Panc1 (cell line): ENCODE results near the gene ADGRE1. TPM values are rescaled to one million over a fixed set of nuclear protein-coding genes. Genes with fewer than 3 reads are reported as not detected.

Experiments used
- ATAC-seq: fragments of 200-7000 bp; cut with Tn5 transposase; 2 replicates; pipeline ENCODE4 v1.9.1; 2020; ENCODE audit warnings: mild to moderate bottlenecking, moderate library complexity
- BruUV-seq: library from RNA; stranded (reverse); fragments of 400-500 nt; replicated peaks from 2 replicates; lab custom pipeline; 2021; lab: Mats Ljungman, UMichigan
- CTCF ChIA-PET: fragments of 300-600 bp; sonication (Branson Sonifier 250); formaldehyde crosslinking; loops from one replicate; lab custom pipeline; 2022; ENCODE audit warnings: antibody characterized with exemption; lab: Charles Lee
- POLR2A ChIA-PET: fragments of 300-600 bp; sonication (Branson Sonifier 250); formaldehyde crosslinking; loops from one replicate; lab custom pipeline; 2022; ENCODE audit warnings: antibody characterized with exemption; lab: Charles Lee
- DNase-seq: peaks from one replicate; pipeline ENCODE4 v3.0.0-alpha.2; 2010; ENCODE audit warnings: low read depth, low spot score
- H3K27ac ChIP-seq: 2 replicates; pipeline ENCODE4 v1.5.1; 2011; ENCODE audit warnings: mild to moderate bottlenecking, low read length, inconsistent platforms
- H3K27me3 ChIP-seq: fragments of 200-500 bp; sonication (Bioruptor generic); 2 replicates; pipeline ENCODE4 v1.6.0; 2014; ENCODE audit warnings: low read length, inconsistent platforms; ENCODE audit not compliant: control insufficient read depth, insufficient read depth
- H3K36me3 ChIP-seq: fragments of 200-500 bp; sonication (Bioruptor generic); 2 replicates; pipeline ENCODE4 v1.5.1; 2014; ENCODE audit warnings: inconsistent platforms, mild to moderate bottlenecking, low read length, moderate library complexity; ENCODE audit not compliant: control insufficient read depth, insufficient read depth
- H3K4me1 ChIP-seq: 2 replicates; pipeline ENCODE4 v1.5.1; 2011; ENCODE audit warnings: inconsistent platforms, mild to moderate bottlenecking, low read length, moderate library complexity; ENCODE audit not compliant: control insufficient read depth, insufficient read depth
- H3K4me3 ChIP-seq, 2 experiments: 2 replicates each; pipeline ENCODE4 v1.5.1; 2011 to 2012; ENCODE audit warnings: low read depth in 2 of 2, low read length in 2 of 2, mild to moderate bottlenecking in 2 of 2, inconsistent platforms in 1 of 2, moderate library complexity in 1 of 2
- H3K9me3 ChIP-seq: fragments of 200-500 bp; sonication (Bioruptor generic); 2 replicates; pipeline ENCODE4 v1.5.1; 2014; ENCODE audit warnings: low read depth, mild to moderate bottlenecking, inconsistent platforms, low read length, moderate library complexity; ENCODE audit not compliant: control insufficient read depth, insufficient read depth
- POLR2AphosphoS5 ChIP-seq: IDR thresholded peaks from 2 replicates; pipeline ENCODE4 v1.6.1; 2012; ENCODE audit warnings: mild to moderate bottlenecking, low read depth, low read length, moderate library complexity
- REST ChIP-seq, 2 experiments: IDR thresholded peaks; 2 replicates each; pipeline ENCODE4 v1.6.1; 2011 to 2012; ENCODE audit warnings: low read depth in 2 of 2, control low read depth in 1 of 2, low read length in 1 of 2, mild to moderate bottlenecking in 1 of 2, moderate library complexity in 1 of 2; ENCODE audit not compliant: insufficient read depth in 1 of 2
- SIN3A ChIP-seq: IDR thresholded peaks from 2 replicates; pipeline ENCODE4 v1.6.1; 2012; ENCODE audit warnings: low read depth, mild to moderate bottlenecking, low read length, moderate library complexity, borderline replicate concordance; ENCODE audit not compliant: insufficient read depth
- TCF7L2 ChIP-seq: IDR thresholded peaks from 2 replicates; pipeline ENCODE4 v1.6.1; 2011; ENCODE audit warnings: mild to moderate bottlenecking, low read depth, low read length, inconsistent platforms
- in situ Hi-C: cut with HindIII; loops from 2 replicates; pipeline ENCODE4 v1.10.0; 2016; ENCODE audit warnings: low sequenced_read_pairs, low pct_unique_long_range_greater_than_20kb
- intact Hi-C: fragments of 100-400 bp; cut with micrococcal nuclease; formaldehyde crosslinking; loops from one replicate; pipeline ENCODE4 v1.10.0; 2022; ENCODE audit not compliant: unreplicated experiment
- total RNA-seq: library from RNA; stranded (reverse); gene quantifications from one replicate; pipeline ENCODE4 v1.2.1, GENCODE V29; 2021; ENCODE audit not compliant: unreplicated experiment
- TF ChIP-seq, protein P1 (sequence below): fragments of 450-650 bp; IDR thresholded peaks from 2 replicates; pipeline ENCODE4 v1.5.1; 2017; ENCODE audit warnings: mild to moderate bottlenecking

Gene ADGRE1
- total RNA-seq, 1 experiment from 2014 or later = 0.08 TPM

GRCh38 chr19:6958791-6959190 lies 71.4 kb downstream of the ADGRE1 start:
- intact Hi-C loops = no loop called here
- ATAC-seq (no peak), DNase-seq (no peak)
- in situ Hi-C loops = no loop called here
- POLR2A ChIA-PET = no interaction called here
- CTCF ChIA-PET = no interaction called here
- H3K27ac ChIP-seq = no peak overlapping the region
- no peaks in the 10 kb centered on the region for H3K4me1 ChIP-seq
- peaks cover 2% of the 10 kb centered on the region; the same call in 1 of the 2 replicates for H3K27me3 ChIP-seq
- H3K4me3 ChIP-seq = no peak overlapping the region
- no peaks in the 10 kb centered on the region for H3K36me3 ChIP-seq
- TF ChIP-seq REST (IDR thresholded peaks at IDR 0.05; ENCODE audit: insufficient read depth in 1 of 2, low read depth in 2 of 2, low read length in 1 of 2) = no peak
- TF ChIP-seq, protein P1, sequence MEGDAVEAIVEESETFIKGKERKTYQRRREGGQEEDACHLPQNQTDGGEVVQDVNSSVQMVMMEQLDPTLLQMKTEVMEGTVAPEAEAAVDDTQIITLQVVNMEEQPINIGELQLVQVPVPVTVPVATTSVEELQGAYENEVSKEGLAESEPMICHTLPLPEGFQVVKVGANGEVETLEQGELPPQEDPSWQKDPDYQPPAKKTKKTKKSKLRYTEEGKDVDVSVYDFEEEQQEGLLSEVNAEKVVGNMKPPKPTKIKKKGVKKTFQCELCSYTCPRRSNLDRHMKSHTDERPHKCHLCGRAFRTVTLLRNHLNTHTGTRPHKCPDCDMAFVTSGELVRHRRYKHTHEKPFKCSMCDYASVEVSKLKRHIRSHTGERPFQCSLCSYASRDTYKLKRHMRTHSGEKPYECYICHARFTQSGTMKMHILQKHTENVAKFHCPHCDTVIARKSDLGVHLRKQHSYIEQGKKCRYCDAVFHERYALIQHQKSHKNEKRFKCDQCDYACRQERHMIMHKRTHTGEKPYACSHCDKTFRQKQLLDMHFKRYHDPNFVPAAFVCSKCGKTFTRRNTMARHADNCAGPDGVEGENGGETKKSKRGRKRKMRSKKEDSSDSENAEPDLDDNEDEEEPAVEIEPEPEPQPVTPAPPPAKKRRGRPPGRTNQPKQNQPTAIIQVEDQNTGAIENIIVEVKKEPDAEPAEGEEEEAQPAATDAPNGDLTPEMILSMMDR = no peak
- no peak for TF ChIP-seq POLR2AphosphoS5
- no peak for TF ChIP-seq TCF7L2
- TF ChIP-seq SIN3A = no peak
- no TSS peak for BruUV-seq
- H3K9me3 ChIP-seq = no peaks in the 10 kb centered on the region

- Histone ChIP-seq H3K27me3 (peaks cover 2% of the 10 kb centered on the region; the same call in 1 of the 2 replicates), H3K4me3 (no peak overlapping the region), H3K27ac (no peak overlapping the region), H3K36me3 (no peaks in the 10 kb centered on the region), H3K9me3 (no peaks in the 10 kb centered on the region), H3K4me1 (no peaks in the 10 kb centered on the region)
- intact Hi-C loops (no loop called here), in situ Hi-C loops (no loop called here)
- no peak for TF ChIP-seq TCF7L2
- no peak for TF ChIP-seq REST (IDR thresholded peaks at IDR 0.05; ENCODE audit: insufficient read depth in 1 of 2, low read depth in 2 of 2, low read length in 1 of 2)
- TF ChIP-seq, protein P1 = no peak
- TF ChIP-seq POLR2AphosphoS5 = no peak
- TF ChIP-seq SIN3A = no peak
- DNase-seq (no peak), ATAC-seq (no peak)
- BruUV-seq = no TSS peak
- CTCF ChIA-PET = interaction anchor here (1.0 to 1.2 kb wide), 2 partner anchors 21 to 49 kb away, joined by 3 to 5 read pairs; no protein-coding TSS in a partner anchor
- POLR2A ChIA-PET = no interaction called here
Observed at GRCh38 chr19:6963244-6963852, 76.0 kb downstream of the ADGRE1 start.
